Astrocyte (in vitro differentiated cells and primary cell): ENCODE data around the gene PBX1. TPM values are rescaled to one million over a fixed set of nuclear protein-coding genes. Genes with fewer than 3 reads are reported as not detected.

Experiments used
- DNase-seq: peaks from one replicate; pipeline ENCODE4 v3.0.0-alpha.2; 2010; ENCODE audit warnings: low read depth
- FAIRE-seq: peaks from 2 replicates; lab custom pipeline; 2011; peaks lifted over from hg19 to GRCh38; lab: Jason Lieb, UNC
- H2AFZ ChIP-seq: 2 replicates; pipeline ENCODE4 v1.6.0; 2012; ENCODE audit warnings: low read depth, low read length, inconsistent platforms
- H3K27ac ChIP-seq: 2 replicates; pipeline ENCODE4 v1.5.1; 2011; ENCODE audit warnings: low read depth, low read length, inconsistent platforms
- H3K27me3 ChIP-seq: 2 replicates; pipeline ENCODE4 v1.6.0; 2011; ENCODE audit warnings: low read length, inconsistent platforms; ENCODE audit not compliant: insufficient read depth
- H3K36me3 ChIP-seq: 2 replicates; pipeline ENCODE4 v1.5.1; 2011; ENCODE audit warnings: low read length, inconsistent platforms; ENCODE audit not compliant: insufficient read depth
- H3K4me1 ChIP-seq: 2 replicates; pipeline ENCODE4 v1.5.1; 2011; ENCODE audit warnings: low read length, inconsistent platforms; ENCODE audit not compliant: insufficient read depth
- H3K4me2 ChIP-seq: 2 replicates; pipeline ENCODE4 v1.6.0; 2012; ENCODE audit warnings: low read length, inconsistent platforms
- H3K4me3 ChIP-seq: 2 replicates; pipeline ENCODE4 v1.5.1; 2011; ENCODE audit warnings: low read depth, mild to moderate bottlenecking, low read length, inconsistent platforms; ENCODE audit not compliant: insufficient read depth
- H3K79me2 ChIP-seq: 2 replicates; pipeline ENCODE4 v1.6.0; 2012; ENCODE audit warnings: mild to moderate bottlenecking, low read length, inconsistent platforms; ENCODE audit not compliant: insufficient read depth
- H3K9ac ChIP-seq: 2 replicates; pipeline ENCODE4 v1.6.0; 2012; ENCODE audit warnings: mild to moderate bottlenecking, low read length, inconsistent platforms
- H3K9me3 ChIP-seq: 2 replicates; pipeline ENCODE4 v1.5.1; 2012; ENCODE audit warnings: low read depth, mild to moderate bottlenecking, low read length, inconsistent platforms; ENCODE audit not compliant: insufficient read depth
- H4K20me1 ChIP-seq: 2 replicates; pipeline ENCODE4 v1.6.0; 2012; ENCODE audit warnings: low read length, inconsistent platforms; ENCODE audit not compliant: insufficient read depth
- H3K27ac Mint-ChIP-seq: one replicate; pipeline ENCODE4 v1.8.0; 2021; ENCODE audit warnings: mild to moderate bottlenecking, mixed read lengths; ENCODE audit not compliant: unreplicated experiment
- H3K27me3 Mint-ChIP-seq: one replicate; pipeline ENCODE4 v1.8.0; 2021; ENCODE audit warnings: low read depth, mixed read lengths; ENCODE audit not compliant: unreplicated experiment
- H3K36me3 Mint-ChIP-seq: one replicate; pipeline ENCODE4 v1.8.0; 2021; ENCODE audit warnings: low read depth, mixed read lengths; ENCODE audit not compliant: unreplicated experiment
- H3K4me1 Mint-ChIP-seq: one replicate; pipeline ENCODE4 v1.8.0; 2021; ENCODE audit warnings: low read depth, mixed read lengths; ENCODE audit not compliant: unreplicated experiment
- H3K4me3 Mint-ChIP-seq: one replicate; pipeline ENCODE4 v1.8.0; 2021; ENCODE audit warnings: mild to moderate bottlenecking, moderate library complexity, mixed read lengths; ENCODE audit not compliant: unreplicated experiment
- H3K9me3 Mint-ChIP-seq: one replicate; pipeline ENCODE4 v1.8.0; 2021; ENCODE audit warnings: mild to moderate bottlenecking, mixed read lengths; ENCODE audit not compliant: unreplicated experiment
- EZH2 ChIP-seq: IDR thresholded peaks from 2 replicates; pipeline ENCODE4 v1.6.1; 2012; ENCODE audit warnings: mild to moderate bottlenecking, low read length, inconsistent platforms; ENCODE audit not compliant: insufficient read depth
- total RNA-seq: library from RNA; stranded (reverse); gene quantifications from 2 replicates; pipeline ENCODE4 v1.2.1, GENCODE V29; 2021
- TF ChIP-seq, protein P1 (sequence below): IDR thresholded peaks from 2 replicates; pipeline ENCODE4 v1.5.1; 2011; ENCODE audit warnings: low read depth, mild to moderate bottlenecking, inconsistent platforms, low read length, moderate library complexity; ENCODE audit not compliant: insufficient read depth

Gene PBX1
- total RNA-seq, 1 donor from 2014 or later, result 37.2 TPM

DNA sequence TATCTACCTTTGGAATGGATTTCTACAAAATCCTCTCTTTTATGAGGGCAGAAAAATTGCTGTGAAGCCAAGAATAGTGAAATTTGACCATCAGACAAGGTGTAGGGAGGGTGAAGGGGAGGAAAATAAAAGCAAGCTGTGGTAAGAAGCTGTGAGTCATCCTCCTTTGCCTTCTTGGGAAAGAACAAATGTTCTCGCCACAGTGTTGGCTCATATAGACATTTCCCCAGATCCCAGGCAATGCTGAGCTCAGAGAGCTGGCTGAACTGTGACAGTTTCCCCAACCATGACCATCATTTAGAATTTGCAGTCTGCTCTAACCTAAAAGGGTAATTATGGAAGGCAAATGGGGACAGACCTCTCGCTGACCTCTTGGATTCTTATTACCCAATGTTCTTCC is 235.4 kb downstream of the PBX1 start:
- H4K20me1 ChIP-seq, result peaks cover 5% of the 10 kb centered on the region
- H3K79me2 ChIP-seq, result peaks cover 2% of the 10 kb centered on the region
- peak; percentile 87 for FAIRE-seq
- H3K36me3 ChIP-seq, result no peaks in the 10 kb centered on the region
- no peak overlapping the region for H3K9ac ChIP-seq
- peaks cover 3% of the 10 kb centered on the region for H3K36me3 Mint-ChIP-seq
- H3K4me1 Mint-ChIP-seq, result peaks cover 8% of the 10 kb centered on the region
- H3K4me3 ChIP-seq, result no peak overlapping the region
- H3K27ac Mint-ChIP-seq, result peak overlapping the region; percentile 54
- peak overlapping the region; percentile 26 for H3K4me2 ChIP-seq
- H2AFZ ChIP-seq, result no peak overlapping the region
- H3K9me3 ChIP-seq, result no peaks in the 10 kb centered on the region
- peaks cover 11% of the 10 kb centered on the region for H3K4me1 ChIP-seq
- peaks cover 2% of the 10 kb centered on the region for H3K9me3 Mint-ChIP-seq
- no peak overlapping the region for H3K4me3 Mint-ChIP-seq
- H3K27ac ChIP-seq, result no peak overlapping the region
- no peaks in the 10 kb centered on the region for H3K27me3 ChIP-seq
- TF ChIP-seq, protein P1, sequence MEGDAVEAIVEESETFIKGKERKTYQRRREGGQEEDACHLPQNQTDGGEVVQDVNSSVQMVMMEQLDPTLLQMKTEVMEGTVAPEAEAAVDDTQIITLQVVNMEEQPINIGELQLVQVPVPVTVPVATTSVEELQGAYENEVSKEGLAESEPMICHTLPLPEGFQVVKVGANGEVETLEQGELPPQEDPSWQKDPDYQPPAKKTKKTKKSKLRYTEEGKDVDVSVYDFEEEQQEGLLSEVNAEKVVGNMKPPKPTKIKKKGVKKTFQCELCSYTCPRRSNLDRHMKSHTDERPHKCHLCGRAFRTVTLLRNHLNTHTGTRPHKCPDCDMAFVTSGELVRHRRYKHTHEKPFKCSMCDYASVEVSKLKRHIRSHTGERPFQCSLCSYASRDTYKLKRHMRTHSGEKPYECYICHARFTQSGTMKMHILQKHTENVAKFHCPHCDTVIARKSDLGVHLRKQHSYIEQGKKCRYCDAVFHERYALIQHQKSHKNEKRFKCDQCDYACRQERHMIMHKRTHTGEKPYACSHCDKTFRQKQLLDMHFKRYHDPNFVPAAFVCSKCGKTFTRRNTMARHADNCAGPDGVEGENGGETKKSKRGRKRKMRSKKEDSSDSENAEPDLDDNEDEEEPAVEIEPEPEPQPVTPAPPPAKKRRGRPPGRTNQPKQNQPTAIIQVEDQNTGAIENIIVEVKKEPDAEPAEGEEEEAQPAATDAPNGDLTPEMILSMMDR, result no peak
- TF ChIP-seq EZH2, result no peak
- H3K27me3 Mint-ChIP-seq, result no peaks in the 10 kb centered on the region
- peak; percentile 96 for DNase-seq

DNA sequence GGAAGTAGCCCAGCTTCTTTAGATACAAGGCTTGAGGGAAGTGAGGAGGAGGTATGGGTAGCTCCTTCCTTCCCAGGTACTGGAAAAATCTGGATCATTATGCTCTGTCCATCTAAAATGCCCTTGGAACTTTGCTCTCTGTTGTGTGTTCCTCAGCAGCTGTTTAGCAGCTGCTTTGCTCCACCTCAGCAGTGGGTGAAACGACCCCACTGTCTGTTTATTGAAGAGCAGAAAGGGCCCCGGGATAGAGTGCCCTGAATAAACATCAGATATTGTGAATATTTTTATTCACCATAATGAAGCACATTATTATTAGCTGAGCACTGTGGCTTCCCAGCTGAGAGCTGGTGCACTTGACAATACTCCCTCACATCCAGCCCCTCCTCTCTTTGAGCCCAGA is 237.9 kb downstream of the PBX1 start:
- H3K9me3 ChIP-seq, result no peaks in the 10 kb centered on the region
- H3K27ac Mint-ChIP-seq, result no peak overlapping the region
- TF ChIP-seq EZH2, result no peak
- TF ChIP-seq, protein P1, result no peak
- no peaks in the 10 kb centered on the region for H3K27me3 ChIP-seq
- H3K36me3 ChIP-seq, result no peaks in the 10 kb centered on the region
- peaks cover 8% of the 10 kb centered on the region for H3K4me1 Mint-ChIP-seq
- no peaks in the 10 kb centered on the region for H3K79me2 ChIP-seq
- H4K20me1 ChIP-seq, result peaks cover 5% of the 10 kb centered on the region
- H2AFZ ChIP-seq, result no peak overlapping the region
- H3K4me2 ChIP-seq, result no peak overlapping the region
- H3K4me3 ChIP-seq, result no peak overlapping the region
- no peak overlapping the region for H3K27ac ChIP-seq
- peaks cover 6% of the 10 kb centered on the region for H3K36me3 Mint-ChIP-seq
- peaks cover 8% of the 10 kb centered on the region for H3K27me3 Mint-ChIP-seq
- DNase-seq (no peak), FAIRE-seq (no peak)
- H3K9me3 Mint-ChIP-seq, result peaks cover 2% of the 10 kb centered on the region
- H3K4me3 Mint-ChIP-seq, result no peak overlapping the region
- no peak overlapping the region for H3K9ac ChIP-seq
- peaks cover 11% of the 10 kb centered on the region for H3K4me1 ChIP-seq

DNA sequence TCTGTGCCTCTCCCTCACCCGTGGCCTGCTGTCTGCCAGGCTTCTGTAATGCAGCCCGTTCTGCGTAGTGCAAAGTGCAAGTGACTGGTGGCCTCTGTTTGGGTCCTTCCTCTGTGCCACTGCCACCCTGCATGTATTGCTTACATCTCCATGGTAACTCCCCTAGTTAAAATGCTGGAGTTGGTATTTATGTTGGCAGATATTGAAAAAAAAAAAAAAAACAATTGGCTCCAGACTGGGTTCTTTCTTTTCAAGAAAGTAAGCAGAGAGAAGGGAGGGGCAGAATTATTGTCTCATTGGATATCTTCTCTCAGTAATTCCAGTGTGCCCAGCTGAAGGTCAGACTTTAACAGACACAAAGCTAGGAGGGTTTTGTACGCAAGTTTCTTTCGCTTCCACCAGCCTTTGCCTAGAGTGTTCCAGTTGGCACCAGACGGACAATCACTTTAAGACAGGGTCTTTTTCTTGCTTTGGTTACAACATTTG is 242.3 kb downstream of the PBX1 start:
- FAIRE-seq, result no peak

More for the DNA sequence above, 242.3 kb downstream of the PBX1 start:
- Mint-ChIP-seq H3K4me1 (peaks cover 18% of the 10 kb centered on the region), H3K4me3 (no peak overlapping the region), H3K9me3 (no peaks in the 10 kb centered on the region), H3K27ac (no peak overlapping the region), H3K36me3 (peaks cover 7% of the 10 kb centered on the region), H3K27me3 (peaks cover 8% of the 10 kb centered on the region)
- no peaks in the 10 kb centered on the region for H3K79me2 ChIP-seq
- H4K20me1 ChIP-seq, result peaks cover 6% of the 10 kb centered on the region
- H3K9me3 ChIP-seq, result no peaks in the 10 kb centered on the region
- no peak overlapping the region for H3K4me3 ChIP-seq
- H3K27me3 ChIP-seq, result no peaks in the 10 kb centered on the region
- no peak overlapping the region for H3K9ac ChIP-seq
- H3K36me3 ChIP-seq, result no peaks in the 10 kb centered on the region
- H2AFZ ChIP-seq, result no peak overlapping the region
- DNase-seq, result no peak
- no peak overlapping the region for H3K27ac ChIP-seq
- no peak overlapping the region for H3K4me2 ChIP-seq
- no peak for TF ChIP-seq EZH2
- peaks cover 18% of the 10 kb centered on the region for H3K4me1 ChIP-seq
